Lower lobe of right lung (tissue), 2 donors: Measurements from ENCODE around the gene SCD. TPM values are rescaled to one million over a fixed set of nuclear protein-coding genes. Genes with fewer than 3 reads are reported as not detected.

Source experiments
- ATAC-seq, 2 donors: fragments of 200-7000 bp; cut with Tn5 transposase; one replicate each; pipeline ENCODE4 v1.9.1; 2020 to 2022; ENCODE audit warnings: mild to moderate bottlenecking in 2 of 2, moderate library complexity in 2 of 2
- DNase-seq: peaks from one replicate; pipeline ENCODE4 v3.0.0-alpha.2; 2020
- H3K27ac ChIP-seq: fragments of 200-600 bp; one replicate; pipeline ENCODE4 v1.8.0; 2022
- H3K27me3 ChIP-seq: fragments of 200-600 bp; one replicate; pipeline ENCODE4 v1.8.0; 2022; ENCODE audit warnings: low read depth
- H3K36me3 ChIP-seq: fragments of 200-600 bp; one replicate; pipeline ENCODE4 v1.8.0; 2022; ENCODE audit warnings: mild to moderate bottlenecking
- H3K4me1 ChIP-seq: fragments of 200-600 bp; one replicate; pipeline ENCODE4 v1.8.0; 2022
- H3K4me3 ChIP-seq: fragments of 200-600 bp; one replicate; pipeline ENCODE4 v1.8.0; 2022; ENCODE audit warnings: mild to moderate bottlenecking
- H3K9me3 ChIP-seq: fragments of 200-600 bp; one replicate; pipeline ENCODE4 v1.8.0; 2022
- CTCF ChIP-seq: fragments of 200-600 bp; IDR thresholded peaks from one replicate; pipeline ENCODE4 v1.8.0; 2022; ENCODE audit warnings: antibody characterized with exemption, mild to moderate bottlenecking
- intact Hi-C: fragments of 100-400 bp; cut with DNase I; formaldehyde crosslinking; loops from one replicate; pipeline ENCODE4 v1.11.0; 2022
- total RNA-seq: library from RNA; stranded (reverse); fragmentation: NEBNext Ultra II Directional; extraction: Animal tissue kit (Norgen Biotek cat#: 25700); gene quantifications from one replicate; pipeline ENCODE4 v1.2.1, GENCODE V29; 2021
- donor health status: DM: no; HTN: yes; CAD: no; lungs with severe emphysema.

SCD gene
- total RNA-seq, 1 donor from 2014 or later: 327 TPM

- no peak for TF ChIP-seq CTCF
- Histone ChIP-seq H3K27me3 (peaks cover 13% of the 10 kb centered on the region), H3K4me3 (peak overlapping the region; percentile 76), H3K36me3 (peaks cover under 1% of the 10 kb centered on the region), H3K27ac (peak overlapping the region; percentile 77), H3K9me3 (no peaks in the 10 kb centered on the region), H3K4me1 (peaks cover 11% of the 10 kb centered on the region)
- peak; percentile 83 for DNase-seq
- ATAC-seq: peak; percentile 81 to 82
- intact Hi-C loops: no loop called here
Measured at GRCh38 chr10:100346351-100346764, 675 bp upstream of the SCD start.

GRCh38 chr10:100347568-100348195 is 649 bp downstream of the SCD start:
- Histone ChIP-seq H3K4me1 (peaks cover 11% of the 10 kb centered on the region), H3K27me3 (peaks cover 13% of the 10 kb centered on the region), H3K4me3 (peak overlapping the region; percentile 76), H3K36me3 (peaks cover 14% of the 10 kb centered on the region), H3K27ac (peak overlapping the region; percentile 77), H3K9me3 (no peaks in the 10 kb centered on the region)
- ATAC-seq (peak; percentile 9 to 35), DNase-seq (no peak)
- intact Hi-C loops: no loop called here
- TF ChIP-seq CTCF: no peak

- H3K4me1 ChIP-seq: peaks cover 11% of the 10 kb centered on the region
- H3K4me3 ChIP-seq: peak overlapping the region; percentile 76
- no peak for DNase-seq
- peaks cover 13% of the 10 kb centered on the region for H3K27me3 ChIP-seq
- peaks cover 19% of the 10 kb centered on the region for H3K36me3 ChIP-seq
- intact Hi-C loops: no loop called here
- ATAC-seq: no peak
- no peak for TF ChIP-seq CTCF
- no peaks in the 10 kb centered on the region for H3K9me3 ChIP-seq
- H3K27ac ChIP-seq: no peak overlapping the region
Measured at GRCh38 chr10:100348389-100348927, 1.4 kb downstream of the SCD start.

GRCh38 chr10:100349087-100349486 is 2.1 kb downstream of the SCD start:
- no peak for TF ChIP-seq CTCF
- peak overlapping the region; percentile 76 for H3K4me3 ChIP-seq
- intact Hi-C loops: no loop called here
- peaks cover 25% of the 10 kb centered on the region for H3K36me3 ChIP-seq
- H3K4me1 ChIP-seq: peaks cover 11% of the 10 kb centered on the region
- no peaks in the 10 kb centered on the region for H3K9me3 ChIP-seq
- DNase-seq: no peak
- H3K27me3 ChIP-seq: peaks cover 13% of the 10 kb centered on the region
- no peak overlapping the region for H3K27ac ChIP-seq
- no peak for ATAC-seq

- peaks cover 31% of the 10 kb centered on the region for H3K36me3 ChIP-seq
- no peak for TF ChIP-seq CTCF
- ATAC-seq: no peak
- H3K27ac ChIP-seq: no peak overlapping the region
- peaks cover 11% of the 10 kb centered on the region for H3K4me1 ChIP-seq
- peaks cover 13% of the 10 kb centered on the region for H3K27me3 ChIP-seq
- no peaks in the 10 kb centered on the region for H3K9me3 ChIP-seq
- no peak for DNase-seq
- intact Hi-C loops: no loop called here
- peak overlapping the region; percentile 76 for H3K4me3 ChIP-seq
Measured at GRCh38 chr10:100349672-100350071, 2.6 kb downstream of the SCD start.
